ENCODE measurements around the gene ANKRD2. TPM values are rescaled to one million over a fixed set of nuclear protein-coding genes. Genes with fewer than 3 reads are reported as not detected.

ANKRD2 gene
- total RNA-seq, 2 donors from 2014 or later, result 0.25 to 0.39 TPM

Other genes with a start within 250 kb of the ANKRD2 start
- gene FRAT2, start 238.1 kb upstream of the ANKRD2 start, total RNA-seq, result 10 to 100 TPM in 1 of 2 donors, 1 to 10 TPM in 1; 6.9 to 12.5 TPM
- gene RRP12, start 171.4 kb upstream of the ANKRD2 start, total RNA-seq, result 10 to 100 TPM; 41.4 to 43.1 TPM
- 1,000 to 10,000 TPM in 1 of 2 donors, 100 to 1,000 TPM in 1; 610 to 1,410 TPM for gene PGAM1, start 146.6 kb upstream of the ANKRD2 start, total RNA-seq
- 10 to 100 TPM; 41.3 to 58.0 TPM for gene EXOSC1, start 126.8 kb upstream of the ANKRD2 start, total RNA-seq
- gene ZDHHC16, start 126.6 kb upstream of the ANKRD2 start, total RNA-seq, result 10 to 100 TPM; 25.4 to 45.0 TPM
- gene MMS19, start 74.4 kb upstream of the ANKRD2 start, total RNA-seq, result 100 to 1,000 TPM in 1 of 2 donors, 10 to 100 TPM in 1; 74.2 to 125 TPM
- 1 to 10 TPM; 1.9 to 3.5 TPM for gene UBTD1, start 73.9 kb upstream of the ANKRD2 start, total RNA-seq
- not detected for gene HOGA1, start 11.6 kb downstream of the ANKRD2 start, total RNA-seq
- not detected for gene C10orf62, start 16.9 kb downstream of the ANKRD2 start, total RNA-seq
- gene MORN4, start 60.7 kb downstream of the ANKRD2 start, total RNA-seq, result 1 to 10 TPM; 1.1 to 6.0 TPM
- 10 to 100 TPM in 1 of 2 donors, 1 to 10 TPM in 1; 9.7 to 13.6 TPM for gene PI4K2A, start 67.9 kb downstream of the ANKRD2 start, total RNA-seq
- gene AVPI1, start 114.5 kb downstream of the ANKRD2 start, total RNA-seq, result 1 to 10 TPM; 2.2 to 2.8 TPM
- 1 to 10 TPM in 1 of 2 donors, under 1 TPM in 1; 0.57 to 7.1 TPM for gene MARVELD1, start 141.0 kb downstream of the ANKRD2 start, total RNA-seq
- gene ZFYVE27, start 164.3 kb downstream of the ANKRD2 start, total RNA-seq, result 10 to 100 TPM; 28.0 to 29.3 TPM
- gene SFRP5, start 199.2 kb downstream of the ANKRD2 start, total RNA-seq, result not detected